IPS DF 4.7 (cell line): ENCODE data around the gene SORCS2.
A peak's percentile ranks its signal among the peaks of the same experiment; 100 is the strongest.

Experiments
- DNase-seq: peaks from one replicate; pipeline ENCODE4 v3.0.0-alpha.2; 2013; ENCODE audit warnings: low spot score; ENCODE audit errors: extremely low read depth

SORCS2 gene

DNA sequence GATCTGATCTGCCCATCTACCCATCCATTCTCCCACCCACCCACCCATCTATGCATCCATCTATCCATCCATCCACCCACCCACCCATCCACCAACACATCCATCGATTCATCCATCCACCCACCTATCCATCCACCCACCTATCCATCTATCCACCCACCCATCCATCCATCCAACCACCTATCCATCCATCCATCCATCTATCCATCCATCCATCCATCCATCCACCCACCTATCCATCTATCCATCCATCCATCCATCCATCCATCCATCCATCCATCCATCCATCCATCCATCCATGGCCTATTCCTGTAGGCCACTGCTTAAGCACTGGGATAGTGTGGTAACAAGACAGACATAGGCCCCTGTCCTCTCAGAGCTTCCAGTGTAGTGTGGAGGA, 69.8 kb downstream of the SORCS2 start:
- DNase-seq, result no peak

DNA sequence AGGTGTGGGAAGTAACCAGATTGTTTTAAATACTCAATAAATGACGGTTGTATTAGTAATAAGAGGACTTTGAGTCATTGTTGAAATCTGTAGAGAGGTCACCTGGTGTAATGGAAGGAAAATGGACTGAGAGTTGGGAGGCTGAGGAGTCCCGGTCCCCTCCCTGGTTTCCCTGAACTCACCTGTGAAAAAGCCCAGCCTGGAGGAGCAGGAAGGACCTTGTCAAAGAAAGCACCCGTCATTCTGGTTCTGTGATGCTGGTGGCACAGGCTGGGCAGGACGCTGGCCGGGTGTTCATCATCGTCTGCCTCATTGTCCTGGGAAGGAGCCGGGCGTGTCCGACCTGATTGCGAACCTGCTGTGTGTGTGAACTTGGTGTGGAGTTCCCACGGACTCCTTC, 70.8 kb downstream of the SORCS2 start:
- no peak for DNase-seq

DNA sequence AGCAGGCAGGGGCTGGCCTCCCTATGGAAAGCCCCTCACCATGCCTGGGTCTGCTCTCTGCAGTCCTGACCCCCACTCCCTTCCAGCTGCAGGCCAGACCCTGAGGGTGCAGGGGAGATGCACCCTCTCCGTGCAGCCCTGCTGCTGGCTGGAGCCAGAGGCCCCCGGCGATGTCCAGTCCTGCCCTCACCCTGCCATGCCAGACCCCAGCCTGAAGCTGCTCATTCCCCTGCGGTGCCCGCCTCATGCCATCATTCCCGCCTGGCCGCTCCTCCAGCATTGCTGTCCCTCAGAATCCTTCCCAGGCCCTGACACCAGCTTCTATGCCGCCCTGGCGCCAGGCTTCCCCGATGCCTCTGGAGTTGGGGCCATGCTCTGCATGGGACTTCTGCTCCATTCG, 72.4 kb downstream of the SORCS2 start:
- no peak for DNase-seq

- peak; percentile 33 for DNase-seq
Observed at GRCh38 chr4:7266525-7267292, 74.4 kb downstream of the SORCS2 start.

DNA sequence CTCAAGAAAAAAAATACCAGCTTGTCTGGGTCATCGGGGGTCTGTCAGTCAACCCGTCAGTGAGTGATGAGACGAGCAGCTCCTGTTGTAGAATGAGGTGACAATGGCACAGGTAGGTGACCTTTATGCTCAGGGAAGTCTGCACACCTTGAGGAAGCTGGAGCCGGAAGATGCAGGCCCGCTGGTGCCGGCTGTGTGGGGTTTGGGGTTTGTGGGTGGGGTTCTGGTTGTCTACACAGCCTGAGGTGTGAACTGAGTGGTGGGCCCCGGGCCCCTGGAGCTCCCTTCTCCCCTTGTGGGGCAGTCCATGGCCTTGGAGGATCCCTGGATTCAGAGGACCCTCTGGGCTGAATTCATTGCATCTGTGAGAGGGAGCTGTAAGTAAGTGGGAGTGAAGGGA, 75.5 kb downstream of the SORCS2 start:
- DNase-seq, result no peak

DNA sequence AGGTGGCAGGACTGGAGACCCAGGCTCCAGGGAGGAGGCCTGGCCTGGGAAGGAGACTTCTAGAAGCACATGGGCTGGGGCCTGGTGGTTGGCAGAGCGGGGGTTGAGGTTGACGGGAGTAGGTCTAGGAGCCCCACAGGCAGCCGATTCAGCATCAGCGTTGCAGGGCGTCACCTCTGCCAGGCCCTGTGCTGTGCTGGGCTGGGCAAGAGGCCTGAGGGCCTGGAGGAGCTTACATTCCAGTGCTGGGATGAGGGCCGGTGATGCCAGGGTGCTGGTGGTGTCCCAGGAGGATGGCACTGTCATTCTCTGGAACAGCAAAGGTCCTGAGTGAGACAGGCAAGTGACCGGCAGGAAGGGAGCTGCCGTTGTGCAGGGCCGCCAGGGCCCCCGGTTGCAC, 76.6 kb downstream of the SORCS2 start:
- no peak for DNase-seq

- DNase-seq, result no peak
Observed at GRCh38 chr4:7270121-7270520, 77.8 kb downstream of the SORCS2 start.

DNA sequence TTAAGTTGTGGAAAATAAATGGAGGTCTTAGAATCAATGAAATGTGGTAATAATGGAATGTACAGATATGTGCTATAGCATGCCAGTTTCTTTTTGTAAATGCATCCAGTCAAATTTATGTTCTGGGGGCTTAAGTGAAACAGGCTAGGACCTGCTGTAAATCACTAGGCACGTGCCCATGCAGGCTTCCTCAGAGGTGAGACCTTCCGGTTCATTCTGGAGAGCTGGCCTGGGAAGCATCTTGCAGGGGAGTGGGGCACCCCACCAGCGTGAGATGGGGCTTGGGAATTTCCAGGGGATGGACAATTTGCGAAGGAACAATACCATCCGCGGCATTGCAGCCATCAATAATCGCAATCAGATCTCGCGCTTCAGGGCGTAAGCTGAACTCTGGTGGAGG, 80.1 kb downstream of the SORCS2 start:
- no peak for DNase-seq

DNA sequence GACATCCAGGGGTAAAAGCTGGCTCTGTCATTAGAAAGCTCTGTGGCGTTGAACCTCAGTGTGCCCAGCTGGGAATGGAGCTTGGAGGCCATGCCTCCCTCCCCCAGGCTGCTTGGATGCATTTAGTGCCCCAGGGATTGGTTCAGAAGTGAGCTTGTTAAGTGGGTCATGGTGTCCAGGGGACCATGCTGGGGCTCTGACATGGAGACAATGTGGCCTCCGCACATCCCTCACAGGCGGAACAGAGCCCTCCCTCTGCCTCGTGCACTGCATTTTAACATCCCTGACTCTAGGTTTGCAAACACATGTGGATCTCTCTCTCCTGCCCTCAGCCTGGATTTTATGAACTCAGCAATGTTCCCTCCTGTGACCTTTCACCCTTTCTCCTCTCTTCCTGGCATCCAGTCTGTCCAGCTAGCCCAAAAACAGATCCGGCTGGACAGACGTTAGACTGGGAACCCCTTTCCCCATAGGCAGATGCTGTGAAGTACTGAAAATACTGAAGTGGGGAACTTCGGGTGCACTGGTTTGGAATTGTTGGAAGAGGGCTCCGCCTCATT, 81.5 kb downstream of the SORCS2 start:
- no peak for DNase-seq

- DNase-seq, result no peak
Observed at GRCh38 chr4:7275067-7275466, 82.7 kb downstream of the SORCS2 start.

- no peak for DNase-seq
Observed at GRCh38 chr4:7275490-7276154, 83.3 kb downstream of the SORCS2 start.

DNA sequence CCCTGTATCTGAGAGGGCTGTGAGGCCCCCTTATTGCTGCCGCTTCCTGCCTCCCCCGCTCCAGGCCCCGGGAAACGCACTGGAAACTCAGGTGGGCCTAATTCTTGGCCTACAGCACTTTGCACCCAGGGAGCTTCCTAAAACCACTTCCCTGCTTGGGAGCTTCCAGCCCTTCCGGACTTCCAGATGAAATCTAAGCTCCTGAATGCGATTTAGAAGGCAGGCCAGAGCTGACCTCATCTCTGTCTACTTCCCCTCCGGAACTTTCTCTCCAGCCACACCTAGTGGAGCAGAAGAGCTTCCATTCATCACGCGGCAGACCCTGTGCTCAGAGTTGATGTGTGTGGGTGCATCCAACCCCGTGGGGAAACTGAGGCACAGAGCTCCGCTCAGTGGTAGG, 84.2 kb downstream of the SORCS2 start:
- no peak for DNase-seq

GRCh38 chr4:7278071-7278765, 85.9 kb downstream of the SORCS2 start:
- DNase-seq, result no peak

DNA sequence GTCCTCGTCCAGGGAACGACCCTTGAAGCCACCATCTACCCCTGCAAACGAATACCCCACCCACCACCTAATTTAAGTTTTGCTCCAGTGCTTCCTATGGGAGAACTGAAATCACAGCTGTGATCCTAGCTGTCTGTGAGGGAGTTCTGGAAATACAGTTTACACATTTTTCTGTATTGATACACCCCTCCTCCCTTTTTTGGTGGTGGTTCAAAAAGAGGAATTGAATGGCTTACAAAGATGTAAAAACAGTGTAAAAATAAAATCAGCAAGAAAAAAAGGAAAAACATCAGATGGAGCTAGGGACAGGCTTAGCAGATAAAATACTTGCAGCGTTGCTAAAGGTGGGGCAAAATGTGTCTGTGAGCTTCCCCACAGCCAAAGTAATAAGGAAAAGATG, 86.6 kb downstream of the SORCS2 start:
- no peak for DNase-seq

DNA sequence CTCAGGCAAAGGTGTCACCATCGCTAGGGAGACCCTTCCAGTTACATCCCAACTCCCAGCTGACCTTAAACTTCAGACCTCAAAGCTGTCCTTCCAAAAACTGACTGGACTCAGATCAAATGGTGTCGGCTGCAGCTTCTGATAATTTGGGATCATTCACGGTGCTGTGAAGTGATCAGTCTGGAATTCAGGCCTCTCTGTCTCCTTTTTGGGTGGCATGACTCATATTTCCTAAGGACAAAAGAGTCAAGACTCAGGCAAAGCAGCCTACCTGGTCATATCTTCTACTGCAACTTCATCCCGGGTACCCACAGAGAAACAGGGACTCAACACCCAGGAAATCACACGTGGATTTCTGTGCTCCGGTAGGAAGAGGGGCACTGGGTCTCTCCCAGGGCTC, 87.6 kb downstream of the SORCS2 start:
- no peak for DNase-seq

DNA sequence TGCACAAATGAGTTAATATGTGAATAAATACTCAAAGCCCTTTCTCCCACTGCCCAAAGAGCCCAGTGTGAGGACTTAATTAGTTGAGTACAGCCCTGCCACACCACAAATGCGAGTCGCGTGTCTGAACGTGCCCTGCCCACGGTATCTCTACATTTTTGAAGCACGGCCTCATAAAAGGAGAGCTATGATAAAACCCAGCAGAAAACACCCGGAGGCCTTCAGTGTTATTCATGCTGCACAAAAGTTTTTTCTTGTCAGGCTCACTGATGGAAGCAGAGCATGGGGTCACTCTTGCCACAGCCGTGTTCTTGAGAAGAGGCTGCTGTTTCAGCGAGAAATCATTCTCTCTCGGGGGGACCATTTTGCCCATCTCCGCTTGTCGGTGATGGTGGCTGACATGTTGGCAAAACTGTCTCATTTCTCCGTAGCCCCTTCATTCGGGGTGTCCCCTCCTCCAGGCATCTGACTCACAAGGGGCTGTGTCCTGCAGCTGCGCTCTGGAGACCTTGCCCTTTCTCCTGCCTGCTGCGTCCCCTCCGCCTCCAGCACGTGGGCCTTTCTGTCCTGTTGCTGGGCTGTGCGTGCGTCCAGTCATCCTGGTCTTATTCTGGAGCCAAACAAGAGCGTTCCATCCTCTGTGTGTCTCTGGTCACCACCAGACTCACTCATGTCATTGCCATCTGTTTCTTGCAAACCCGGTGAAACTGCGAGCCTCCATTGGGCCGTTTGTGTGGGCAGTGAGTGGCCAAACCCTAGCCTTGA, 88.8 kb downstream of the SORCS2 start:
- no peak for DNase-seq

- DNase-seq, result no peak
Observed at GRCh38 chr4:7281691-7282665, 89.6 kb downstream of the SORCS2 start.

DNA sequence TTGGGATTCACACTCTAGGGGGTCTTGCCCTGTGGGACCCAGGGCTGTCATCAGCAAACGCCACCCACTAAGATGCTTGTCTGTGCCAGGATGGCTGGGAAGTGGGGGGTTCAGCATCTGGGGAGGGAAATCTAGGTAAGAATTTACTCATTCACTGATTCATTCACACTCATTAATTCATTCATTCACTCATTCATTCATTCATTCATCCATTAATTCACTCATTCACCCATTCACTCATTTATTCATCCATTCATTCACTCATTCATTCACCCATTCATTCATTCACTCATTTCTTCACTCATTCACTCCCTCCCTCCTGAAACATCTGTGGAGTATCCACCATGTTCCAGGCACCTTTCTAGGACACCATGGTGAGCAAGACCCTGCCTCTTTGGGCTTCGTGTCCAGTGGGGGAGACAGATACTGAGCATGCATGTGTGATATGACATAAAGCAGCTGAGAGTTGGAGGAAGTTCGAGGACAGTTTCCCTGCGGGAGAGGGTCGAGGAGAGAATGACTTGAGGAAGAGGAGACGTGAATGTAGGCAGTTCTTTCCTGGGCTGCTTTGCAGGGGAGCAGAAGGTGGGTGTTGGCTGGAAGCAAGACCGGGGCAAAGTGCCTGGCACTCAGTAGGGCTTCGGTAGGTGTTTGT, 90.6 kb downstream of the SORCS2 start:
- no peak for DNase-seq

- DNase-seq, result no peak
Observed at GRCh38 chr4:7285244-7286094, 93.1 kb downstream of the SORCS2 start.
